Stimulated activated CD8-positive, alpha-beta memory T cell treated with anti-CD3 and anti-CD28 coated beads, Interleukin-7, amount 100 ng/mL, for 1 hour (primary cell): ENCODE measurements around the gene FEN1.

ENCODE experiments used
- DNase-seq, 2 donors: peaks; one replicate each; pipeline ENCODE4 v3.0.0-alpha.2; 2020; ENCODE audit warnings: low read depth in 2 of 2

The FEN1 gene

GRCh38 chr11:61795459-61795858 is 2.7 kb downstream of the FEN1 start:
- no peak for DNase-seq

GRCh38 chr11:61795876-61796526 is 3.3 kb downstream of the FEN1 start:
- no peak for DNase-seq

- peak; percentile 38 to 59 for DNase-seq
Measured at GRCh38 chr11:61797263-61797944, 4.7 kb downstream of the FEN1 start.

- DNase-seq: no peak
Measured at GRCh38 chr11:61799665-61800284, 7.1 kb downstream of the FEN1 start.

GRCh38 chr11:61800331-61801281 is 7.9 kb downstream of the FEN1 start:
- no peak for DNase-seq

- no peak for DNase-seq
Measured at GRCh38 chr11:61802605-61803004, 9.9 kb downstream of the FEN1 start.

GRCh38 chr11:61803889-61804647 is 11.4 kb downstream of the FEN1 start:
- DNase-seq: no peak

- DNase-seq: no peak
Measured at GRCh38 chr11:61805146-61805545, 12.4 kb downstream of the FEN1 start.

- no peak for DNase-seq
Measured at GRCh38 chr11:61806785-61807184, 14.1 kb downstream of the FEN1 start.

GRCh38 chr11:61810671-61811175 is 18.0 kb downstream of the FEN1 start:
- DNase-seq: no peak

- no peak for DNase-seq
Measured at GRCh38 chr11:61811831-61812230, 19.1 kb downstream of the FEN1 start.

GRCh38 chr11:61812736-61813411 is 20.2 kb downstream of the FEN1 start:
- no peak for DNase-seq

GRCh38 chr11:61814247-61814957 is 21.7 kb downstream of the FEN1 start:
- no peak for DNase-seq

- DNase-seq: no peak
Measured at GRCh38 chr11:61814958-61815789, 22.5 kb downstream of the FEN1 start.

GRCh38 chr11:61815790-61816735 is 23.4 kb downstream of the FEN1 start:
- DNase-seq: no peak

- peak; percentile 41 to 48 for DNase-seq
Measured at GRCh38 chr11:61816736-61817455, 24.2 kb downstream of the FEN1 start, which contains the start of gene FADS1. TSS of gene FADS1 (minus strand) at chr11:61817003. CDS start at chr11:61816929, 74 bp downstream.
